Small intestine (tissue), 7 donors: ENCODE data around the gene PROSER2. TPM values are rescaled to one million over a fixed set of nuclear protein-coding genes. Genes with fewer than 3 reads are reported as not detected.

Experiments
- DNase-seq, 2 donors: peaks; one replicate each; pipeline versions ENCODE4 v3.0.0 to v3.0.0-alpha.2; 2013
- FAIRE-seq: peaks from 2 replicates; lab custom pipeline; 2012; peaks lifted over from hg19 to GRCh38; lab: Jason Lieb, UNC
- H3K27ac ChIP-seq, 3 donors: one replicate each; pipeline ENCODE4 v1.5.1; 2013; ENCODE audit warnings: low read length in 2 of 3, mild to moderate bottlenecking in 2 of 3, control low read depth in 1 of 3, inconsistent platforms in 1 of 3, low read depth in 1 of 3, moderate library complexity in 1 of 3
- H3K27me3 ChIP-seq, 3 donors: one replicate each; pipeline ENCODE4 v1.6.1; 2013; ENCODE audit warnings: low read length in 3 of 3, inconsistent platforms in 1 of 3; ENCODE audit not compliant: control insufficient read depth in 3 of 3, insufficient read depth in 3 of 3
- H3K36me3 ChIP-seq, 3 donors: one replicate each; pipeline ENCODE4 v1.6.1; 2013; ENCODE audit warnings: low read length in 3 of 3, inconsistent platforms in 1 of 3, low read depth in 1 of 3, mild to moderate bottlenecking in 1 of 3, moderate library complexity in 1 of 3; ENCODE audit not compliant: control insufficient read depth in 3 of 3, insufficient read depth in 2 of 3
- H3K4me1 ChIP-seq, 3 donors: one replicate each; pipeline ENCODE4 v1.6.1; 2013; ENCODE audit warnings: low read length in 2 of 3, inconsistent platforms in 1 of 3, low read depth in 1 of 3, mild to moderate bottlenecking in 1 of 3, moderate library complexity in 1 of 3; ENCODE audit not compliant: control insufficient read depth in 3 of 3, insufficient read depth in 2 of 3
- H3K4me3 ChIP-seq, 3 donors: one replicate each; pipeline ENCODE4 v1.5.1; 2013; ENCODE audit warnings: low read length in 3 of 3, control low read depth in 1 of 3, inconsistent platforms in 1 of 3, low read depth in 1 of 3, mild to moderate bottlenecking in 1 of 3, moderate library complexity in 1 of 3
- H3K9me3 ChIP-seq, 2 donors: one replicate each; pipeline ENCODE4 v1.6.1; 2013; ENCODE audit warnings: low read depth in 1 of 2, low read length in 1 of 2; ENCODE audit not compliant: control insufficient read depth in 2 of 2, insufficient read depth in 1 of 2
- WGBS, 3 donors: extraction: QIAGEN DNeasy Blood & Tissue Kit; methylation state at CpG; one replicate each; pipeline ENCODE4 v1.1.7; 2013; 5-methylcytosine and 5-hydroxymethylcytosine counted together
- polyA plus RNA-seq, 4 donors: library from polyadenylated mRNA; stranded (reverse) in 3 of 4; unstranded in 1 of 4; fragments of 200-250 nt in 3 of 4; fragments of 120-200 nt in 1 of 4; gene quantifications; one replicate each; pipeline versions ENCODE4 v1.2.1 to v1.2.3, GENCODE V29; 2013
- donor health status: healthy with polysubstance abuse.
- donor health status: control.
- donor health status: control.
- donor health status: Bipolar disorder and iron deficiency.
- donor health status: healthy.

PROSER2 gene
- polyA plus RNA-seq, 4 donors = 0.54 to 6.8 (median 1.7) TPM; not detected in 1

DNA sequence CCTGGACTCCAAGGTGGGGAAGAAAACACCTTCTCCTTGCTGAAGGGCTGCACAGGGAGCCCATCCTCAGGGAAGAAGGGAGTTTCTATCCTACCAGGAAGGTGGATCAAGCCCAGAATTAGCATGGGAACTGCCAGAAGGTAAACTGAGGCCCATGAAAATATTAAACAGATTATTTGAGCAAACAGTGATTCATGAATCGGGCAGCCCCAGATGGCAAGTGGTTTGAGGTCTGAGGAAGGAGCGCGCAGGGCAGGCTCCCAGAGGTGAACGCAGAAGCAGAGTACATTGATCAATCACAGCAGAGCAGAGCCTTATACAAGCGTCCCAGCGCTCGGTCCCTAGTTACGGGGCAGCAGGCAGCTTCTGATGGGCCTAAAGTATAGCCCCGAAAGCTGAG, 35.8 kb upstream of the PROSER2 start:
- no peaks in the 10 kb centered on the region for H3K4me1 ChIP-seq
- FAIRE-seq (no peak), DNase-seq (no peak)
- H3K27me3 ChIP-seq = no peaks in the 10 kb centered on the region
- WGBS, 3 donors = 89 to 94% (median 91%) methylated on average over 9 of the region's 9 CpGs
- H3K27ac ChIP-seq = no peak overlapping the region
- H3K36me3 ChIP-seq = no peaks in the 10 kb centered on the region
- H3K9me3 ChIP-seq = no peaks in the 10 kb centered on the region
- H3K4me3 ChIP-seq = no peak overlapping the region

DNA sequence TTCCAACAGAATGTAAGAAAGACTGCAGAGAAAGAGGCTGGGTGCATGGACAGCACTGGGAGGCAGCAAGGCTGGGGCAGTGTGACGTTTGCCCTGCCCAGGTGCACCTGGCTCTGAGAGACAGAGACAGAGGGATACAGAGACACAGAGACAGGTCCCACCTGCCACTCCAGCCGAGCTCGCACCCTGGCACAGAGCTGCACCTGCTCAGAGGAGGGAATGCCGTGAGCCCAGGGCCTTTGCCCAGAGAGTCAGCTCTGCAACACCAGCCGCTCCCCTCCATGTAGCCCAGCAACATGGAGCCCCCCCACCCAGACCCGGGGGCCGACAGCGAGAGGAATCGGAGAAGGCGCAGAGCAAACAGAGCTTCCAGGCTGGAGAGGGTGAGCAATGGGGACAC, 35.3 kb upstream of the PROSER2 start:
- DNase-seq (no peak), FAIRE-seq (no peak)
- Histone ChIP-seq H3K9me3 (no peaks in the 10 kb centered on the region), H3K4me1 (no peaks in the 10 kb centered on the region), H3K27ac (no peak overlapping the region), H3K4me3 (no peak overlapping the region), H3K36me3 (no peaks in the 10 kb centered on the region), H3K27me3 (no peaks in the 10 kb centered on the region)
- WGBS, 3 donors = 56 to 74% (median 61%) methylated on average over 10 of the region's 10 CpGs

- H3K27me3 ChIP-seq = no peaks in the 10 kb centered on the region
- 73 to 77% (median 73%) methylated on average over 2 of the region's 2 CpGs for WGBS, 3 donors
- H3K27ac ChIP-seq = no peak overlapping the region
- DNase-seq (no peak), FAIRE-seq (no peak)
- no peaks in the 10 kb centered on the region for H3K9me3 ChIP-seq
- H3K36me3 ChIP-seq = no peaks in the 10 kb centered on the region
- no peak overlapping the region for H3K4me3 ChIP-seq
- peaks cover 0 to 4% (median 0%) of the 10 kb centered on the region in 3 donors for H3K4me1 ChIP-seq
Observed at GRCh38 chr10:11789306-11789705, 33.9 kb upstream of the PROSER2 start.

DNA sequence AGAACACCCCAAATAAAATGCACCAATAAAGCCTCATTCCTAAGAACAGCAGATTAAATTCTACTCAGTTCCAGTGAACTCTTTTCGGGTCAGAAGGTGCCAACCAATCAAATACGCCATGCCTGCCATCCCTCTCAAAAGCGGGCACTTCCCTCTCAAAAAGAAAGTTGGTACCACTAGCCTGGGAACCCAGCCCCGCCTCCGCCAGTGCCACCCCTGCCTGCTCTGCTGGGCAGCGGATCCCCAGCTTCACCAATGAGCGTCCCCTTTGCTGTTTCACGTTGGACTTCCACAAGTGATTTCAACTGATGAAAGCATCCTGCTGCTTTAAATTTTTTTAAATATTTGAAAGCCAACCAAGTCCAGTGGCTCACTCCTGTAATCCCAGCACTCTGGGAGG, 33.2 kb upstream of the PROSER2 start:
- no peak overlapping the region for H3K4me3 ChIP-seq
- H3K9me3 ChIP-seq = no peaks in the 10 kb centered on the region
- H3K27ac ChIP-seq = no peak overlapping the region
- no peaks in the 10 kb centered on the region for H3K27me3 ChIP-seq
- 80 to 86% (median 82%) methylated on average over 8 of the region's 8 CpGs for WGBS, 3 donors
- H3K4me1 ChIP-seq = peaks cover 0 to 5% (median 0%) of the 10 kb centered on the region in 3 donors
- no peak for DNase-seq
- no peak for FAIRE-seq
- H3K36me3 ChIP-seq = no peaks in the 10 kb centered on the region

DNA sequence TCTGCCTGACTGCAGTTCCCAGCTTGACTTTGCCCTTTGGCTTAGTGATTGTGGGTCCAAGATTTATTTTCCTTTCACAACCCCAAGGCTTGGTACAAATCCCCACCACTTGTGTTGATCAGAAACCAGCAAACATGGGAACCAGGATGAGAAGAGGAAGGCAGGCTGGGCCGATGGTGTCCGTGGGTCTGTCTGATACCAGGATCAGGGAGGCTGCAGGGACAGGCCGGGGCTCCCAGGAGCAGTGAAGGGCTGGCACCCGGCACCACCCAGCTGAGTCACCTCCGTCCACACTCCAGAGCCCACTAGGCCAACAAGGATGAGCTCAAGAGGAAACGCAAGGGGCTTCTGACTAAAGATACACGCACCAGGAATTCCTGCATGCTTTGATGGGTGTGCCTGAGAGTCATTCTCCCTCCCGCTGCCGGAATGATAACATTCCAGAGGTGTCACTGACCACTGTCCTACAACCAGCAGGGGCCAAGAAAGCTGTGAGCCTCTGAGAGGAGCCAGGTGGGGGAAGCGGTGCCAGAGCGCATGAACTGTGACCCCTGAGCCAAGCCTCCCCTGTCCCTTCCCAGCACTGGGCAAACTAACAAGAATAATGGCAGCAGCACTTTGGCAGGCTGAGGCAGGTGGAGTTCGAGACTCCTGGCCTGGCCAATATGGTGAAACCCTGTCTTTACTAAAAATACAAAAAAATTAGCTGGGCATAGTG, 29.2 kb upstream of the PROSER2 start:
- no peaks in the 10 kb centered on the region for H3K9me3 ChIP-seq
- H3K27ac ChIP-seq = peak overlapping the region in 1 of 3 donors; percentile 46
- no peak overlapping the region for H3K4me3 ChIP-seq
- DNase-seq (peak in 1 of 2 donors; percentile 59), FAIRE-seq (no peak)
- peaks cover 0 to 5% (median 0%) of the 10 kb centered on the region in 3 donors for H3K4me1 ChIP-seq
- H3K36me3 ChIP-seq = no peaks in the 10 kb centered on the region
- WGBS, 3 donors = 74 to 91% (median 85%) methylated on average over 12 of the region's 12 CpGs
- no peaks in the 10 kb centered on the region for H3K27me3 ChIP-seq

DNA sequence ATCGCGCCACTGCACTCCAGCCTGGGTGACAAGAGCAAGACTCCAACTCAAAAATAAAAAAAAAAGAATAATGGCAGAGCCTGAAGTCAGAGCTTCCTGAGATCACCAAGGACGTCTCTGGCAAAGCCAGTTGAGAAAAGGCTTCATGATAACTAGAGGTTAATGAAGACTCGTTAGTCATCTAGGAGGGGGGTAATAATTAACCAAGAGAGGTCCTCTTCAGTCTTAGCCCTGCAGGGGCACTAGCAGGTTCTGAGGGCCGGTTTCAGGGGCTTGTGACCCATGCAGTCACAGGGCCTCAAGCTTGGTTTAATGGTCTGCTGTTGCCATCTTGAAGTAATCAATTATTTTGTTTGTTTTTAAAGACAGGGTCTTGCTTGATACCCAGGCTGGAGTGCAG, 28.6 kb upstream of the PROSER2 start:
- Histone ChIP-seq H3K4me3 (no peak overlapping the region), H3K27me3 (no peaks in the 10 kb centered on the region), H3K9me3 (no peaks in the 10 kb centered on the region), H3K36me3 (no peaks in the 10 kb centered on the region), H3K27ac (peak overlapping the region in 1 of 3 donors; percentile 46), H3K4me1 (peaks cover 0 to 5% (median 0%) of the 10 kb centered on the region in 3 donors)
- FAIRE-seq (no peak), DNase-seq (peak in 1 of 2 donors; percentile 52)
- WGBS, 3 donors = 55 to 81% (median 63%) methylated on average over 5 of the region's 5 CpGs

GRCh38 chr10:11795101-11795920, 27.8 kb upstream of the PROSER2 start:
- WGBS, 3 donors = 86 to 91% (median 90%) methylated on average over 25 of the region's 25 CpGs
- H3K27ac ChIP-seq = peak overlapping the region in 1 of 3 donors; percentile 46
- no peaks in the 10 kb centered on the region for H3K36me3 ChIP-seq
- H3K27me3 ChIP-seq = no peaks in the 10 kb centered on the region
- DNase-seq (no peak), FAIRE-seq (no peak)
- peaks cover 0 to 5% (median 0%) of the 10 kb centered on the region in 3 donors for H3K4me1 ChIP-seq
- no peaks in the 10 kb centered on the region for H3K9me3 ChIP-seq
- no peak overlapping the region for H3K4me3 ChIP-seq

DNA sequence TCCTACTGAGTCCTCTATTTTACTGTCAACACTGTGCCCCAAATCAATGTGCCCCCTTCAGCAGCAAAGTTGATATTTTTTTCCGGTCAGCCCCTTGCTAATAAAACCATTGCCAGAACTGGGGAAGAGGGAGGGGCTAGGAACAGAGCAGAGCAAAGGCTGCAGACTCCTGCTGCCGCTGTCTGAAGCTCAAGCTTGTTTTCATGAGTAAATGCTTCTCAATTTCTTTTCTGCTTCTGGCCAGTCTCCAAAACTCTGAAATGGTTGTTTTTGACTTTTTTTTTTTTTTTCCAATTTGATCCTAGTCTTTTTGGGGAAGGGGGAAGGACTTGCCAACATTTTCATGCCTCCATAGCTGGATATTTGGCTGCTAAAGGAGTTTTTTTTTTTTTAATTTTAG, 26.7 kb upstream of the PROSER2 start:
- 64 to 88% (median 87%) methylated on average over 2 of the region's 2 CpGs for WGBS, 3 donors
- Histone ChIP-seq H3K27me3 (no peaks in the 10 kb centered on the region), H3K4me3 (no peak overlapping the region), H3K4me1 (peaks cover 0 to 5% (median 0%) of the 10 kb centered on the region in 3 donors), H3K27ac (no peak overlapping the region), H3K36me3 (no peaks in the 10 kb centered on the region), H3K9me3 (no peaks in the 10 kb centered on the region)
- DNase-seq (no peak), FAIRE-seq (no peak)
